ENCODE results near the gene MAFB. TPM values are rescaled to one million over a fixed set of nuclear protein-coding genes. Genes with fewer than 3 reads are reported as not detected.
"Not testable (repeated sequence)": the region's sequence is repeated elsewhere in the genome, so short reads cannot be mapped to it uniquely, and the experiment has no call there.

The MAFB gene
- not detected for total RNA-seq

DNA sequence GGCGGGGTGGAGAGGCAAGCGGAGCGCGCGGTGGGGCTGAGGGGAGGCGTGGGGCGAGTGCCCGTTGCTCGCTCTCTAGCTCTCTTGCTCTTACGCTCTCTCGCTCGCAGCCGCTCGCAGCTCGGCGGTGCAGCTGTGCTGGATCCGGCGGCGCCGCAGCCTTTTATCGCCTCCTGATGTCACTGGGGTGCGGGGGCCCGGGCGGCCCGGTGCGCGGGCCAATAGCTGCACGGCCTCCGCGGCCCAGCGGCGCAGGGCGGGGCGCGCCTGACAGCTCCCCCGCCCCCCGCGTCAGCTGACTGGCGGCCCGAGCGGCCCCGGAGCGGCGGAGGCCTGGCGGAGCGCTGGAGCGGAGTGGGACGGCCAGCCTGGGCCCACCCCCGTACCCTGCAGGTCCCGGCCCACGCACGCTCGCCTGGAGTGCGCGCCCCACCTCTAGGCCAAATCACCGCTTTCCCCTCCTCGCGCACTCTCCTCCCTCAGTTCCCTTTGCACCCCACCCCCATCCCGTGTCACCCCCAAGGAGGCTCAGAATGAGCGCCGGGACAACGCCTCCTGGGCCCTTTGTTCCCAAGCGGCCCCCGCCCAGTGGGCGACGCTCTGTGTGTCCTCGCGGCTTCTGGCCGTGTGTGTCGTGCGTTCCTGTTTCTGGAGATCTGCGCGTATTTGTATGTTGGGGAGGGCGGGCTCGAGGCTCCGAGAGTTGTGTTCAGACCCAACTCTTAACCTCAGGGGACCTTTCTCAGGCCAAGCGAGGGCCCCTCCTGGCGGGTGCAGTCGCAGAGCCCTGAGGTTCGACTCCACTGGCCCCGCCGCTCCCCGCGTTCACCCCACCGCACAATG lies at the start of gene MAFB:
TSS of gene MAFB (minus strand) at position 137 of the 843 bp plus-strand sequence. CDS start 386 bp downstream, outside the sequence.
- peaks cover 48% of the 10 kb centered on the region for H3K27me3 Mint-ChIP-seq
- no peaks in the 10 kb centered on the region for H3K4me1 Mint-ChIP-seq
- H3K4me3 Mint-ChIP-seq: peak within 1 kb of the TSS; percentile 70
- no peaks in the 10 kb centered on the region for H3K9me3 Mint-ChIP-seq
- no peaks in the 10 kb centered on the region for H3K36me3 Mint-ChIP-seq (ENCODE audit: low read depth)
- peak; percentile 51 for ATAC-seq (replicated peaks)
- H3K27ac Mint-ChIP-seq: no peak within 1 kb of the TSS

DNA sequence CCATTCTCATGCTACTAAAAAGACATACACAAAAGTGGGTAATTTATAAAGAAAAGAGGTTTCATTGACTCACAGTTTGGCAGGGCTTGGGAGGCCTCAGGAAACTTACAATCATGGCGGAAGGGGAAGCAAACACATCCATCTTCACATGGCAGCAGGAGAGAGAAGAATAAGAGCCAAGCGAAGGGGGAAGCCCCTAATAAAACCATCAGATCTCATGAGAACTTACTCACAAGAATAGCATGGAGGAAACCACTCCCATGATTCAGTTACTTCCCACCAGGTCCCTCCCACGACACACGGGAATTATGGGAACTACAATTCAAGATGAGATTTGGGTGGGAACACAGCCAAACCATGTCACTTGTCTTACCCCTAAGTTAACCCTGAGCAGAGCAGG lies 47.4 kb upstream of the MAFB start:
- ATAC-seq (replicated peaks); H3K36me3 Mint-ChIP-seq (ENCODE audit: low read depth); H3K4me1 Mint-ChIP-seq; H3K4me3 Mint-ChIP-seq; H3K27ac Mint-ChIP-seq; H3K9me3 Mint-ChIP-seq: not testable (repeated sequence)
- peaks cover 20% of the 10 kb centered on the region for H3K27me3 Mint-ChIP-seq

- no peak overlapping the region for H3K27ac Mint-ChIP-seq
- no peaks in the 10 kb centered on the region for H3K4me1 Mint-ChIP-seq
- H3K27me3 Mint-ChIP-seq: peaks cover 15% of the 10 kb centered on the region
- H3K9me3 Mint-ChIP-seq: no peaks in the 10 kb centered on the region
- ATAC-seq (replicated peaks): no peak
- H3K36me3 Mint-ChIP-seq (ENCODE audit: low read depth): no peaks in the 10 kb centered on the region
- no peak overlapping the region for H3K4me3 Mint-ChIP-seq
These were observed 40.0 kb upstream of the MAFB start for GRCh38 chr20:40728996-40729395.

GRCh38 chr20:40728470-40728869 lies 39.4 kb upstream of the MAFB start:
- Mint-ChIP-seq H3K4me1 (no peaks in the 10 kb centered on the region), H3K27ac (no peak overlapping the region), H3K27me3 (peaks cover 12% of the 10 kb centered on the region), H3K36me3 (ENCODE audit: low read depth) (no peaks in the 10 kb centered on the region), H3K9me3 (no peaks in the 10 kb centered on the region), H3K4me3 (no peak overlapping the region)
- no peak for ATAC-seq (replicated peaks)

DNA sequence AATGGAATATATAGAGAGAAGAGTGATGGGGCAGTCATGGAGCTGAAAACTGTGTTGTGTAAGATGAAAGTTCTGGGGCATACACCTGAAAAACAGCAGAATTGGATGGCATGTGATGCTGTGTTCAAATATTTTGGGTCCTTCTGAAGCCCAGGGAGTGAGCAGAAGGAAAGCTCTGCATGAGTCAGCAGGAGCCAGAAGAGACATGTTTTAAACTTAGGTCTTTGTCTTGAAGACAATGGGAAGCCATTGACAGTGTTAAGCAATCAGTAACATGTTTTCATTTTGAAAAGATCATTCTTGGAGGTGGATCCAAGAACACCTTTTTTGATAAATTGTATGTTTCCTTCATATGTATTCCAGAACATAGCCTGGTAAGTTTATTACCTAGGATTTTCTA lies 38.9 kb upstream of the MAFB start:
- Mint-ChIP-seq H3K9me3 (no peaks in the 10 kb centered on the region), H3K27me3 (peaks cover 10% of the 10 kb centered on the region), H3K4me3 (no peak overlapping the region), H3K4me1 (no peaks in the 10 kb centered on the region), H3K27ac (no peak overlapping the region), H3K36me3 (ENCODE audit: low read depth) (no peaks in the 10 kb centered on the region)
- no peak for ATAC-seq (replicated peaks)

DNA sequence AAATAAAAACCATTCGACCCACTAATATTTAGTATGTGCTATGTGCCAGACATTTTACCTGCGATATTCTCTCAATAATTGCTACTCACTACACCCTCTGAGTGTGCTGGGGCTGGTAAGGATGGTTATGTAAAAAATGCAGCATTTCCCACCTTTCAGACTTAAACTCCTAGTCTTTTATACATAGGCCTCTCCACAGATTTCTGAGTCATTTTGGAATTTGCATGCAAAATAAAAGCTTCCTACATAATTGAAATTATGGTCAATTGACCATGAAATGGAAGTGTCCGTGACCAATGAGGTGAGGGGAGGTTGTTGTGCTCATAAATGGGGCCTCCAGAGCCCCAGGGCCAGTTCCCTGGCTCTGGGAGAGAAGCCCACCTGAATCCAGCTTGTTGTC lies 37.7 kb upstream of the MAFB start:
- no peak overlapping the region for H3K27ac Mint-ChIP-seq
- peaks cover 10% of the 10 kb centered on the region for H3K27me3 Mint-ChIP-seq
- no peaks in the 10 kb centered on the region for H3K36me3 Mint-ChIP-seq (ENCODE audit: low read depth)
- ATAC-seq (replicated peaks): no peak
- H3K4me3 Mint-ChIP-seq: no peak overlapping the region
- H3K4me1 Mint-ChIP-seq: no peaks in the 10 kb centered on the region
- H3K9me3 Mint-ChIP-seq: no peaks in the 10 kb centered on the region

DNA sequence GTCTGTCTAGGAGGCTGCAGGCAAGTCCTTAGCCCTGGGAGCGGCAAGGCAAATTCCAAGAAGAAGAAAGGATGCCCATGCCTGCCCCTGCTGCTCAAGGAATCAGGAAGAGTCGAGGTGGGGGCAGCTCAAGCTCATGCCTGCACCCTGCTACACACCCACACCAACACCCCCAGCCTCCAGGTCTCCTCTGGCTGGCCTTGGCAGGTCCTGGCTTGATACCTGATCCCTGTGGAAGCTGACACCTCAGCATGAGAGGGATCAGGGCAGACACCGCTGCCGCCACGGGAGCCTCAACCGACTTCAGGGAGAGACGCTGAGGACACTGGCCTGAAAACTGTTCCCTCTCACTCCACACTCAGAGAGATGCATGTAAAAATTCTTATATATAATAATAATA lies 35.5 kb upstream of the MAFB start:
- H3K27me3 Mint-ChIP-seq: peaks cover 7% of the 10 kb centered on the region
- no peaks in the 10 kb centered on the region for H3K9me3 Mint-ChIP-seq
- no peak for ATAC-seq (replicated peaks)
- no peaks in the 10 kb centered on the region for H3K4me1 Mint-ChIP-seq
- H3K27ac Mint-ChIP-seq: no peak overlapping the region
- no peaks in the 10 kb centered on the region for H3K36me3 Mint-ChIP-seq (ENCODE audit: low read depth)
- no peak overlapping the region for H3K4me3 Mint-ChIP-seq

- H3K9me3 Mint-ChIP-seq: no peaks in the 10 kb centered on the region
- H3K27ac Mint-ChIP-seq: no peak overlapping the region
- no peaks in the 10 kb centered on the region for H3K4me1 Mint-ChIP-seq
- H3K4me3 Mint-ChIP-seq: no peak overlapping the region
- H3K36me3 Mint-ChIP-seq (ENCODE audit: low read depth): no peaks in the 10 kb centered on the region
- ATAC-seq (replicated peaks): no peak
- peaks cover 12% of the 10 kb centered on the region for H3K27me3 Mint-ChIP-seq
These were observed 31.8 kb upstream of the MAFB start for GRCh38 chr20:40720826-40721225.

DNA sequence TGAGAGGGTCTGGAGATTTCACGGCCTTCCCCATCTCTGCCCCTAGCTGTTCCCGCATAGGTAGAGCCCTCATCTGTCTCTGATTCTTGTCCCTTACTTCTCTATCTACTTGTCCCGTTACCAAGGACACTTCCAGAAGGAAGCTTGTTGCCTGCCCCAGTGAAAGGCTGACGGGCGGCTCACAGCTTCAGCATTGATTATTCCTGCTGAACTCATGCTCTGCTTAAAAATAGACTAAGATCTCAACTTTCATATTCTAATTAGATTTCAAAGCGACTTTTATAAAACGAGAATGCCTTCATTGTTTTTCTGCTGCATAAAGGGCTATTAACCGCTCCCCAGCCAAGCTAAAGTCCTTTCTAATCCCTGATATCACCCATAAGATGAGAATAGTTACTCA lies 31.1 kb upstream of the MAFB start:
- no peaks in the 10 kb centered on the region for H3K4me1 Mint-ChIP-seq
- ATAC-seq (replicated peaks): no peak
- peaks cover 12% of the 10 kb centered on the region for H3K27me3 Mint-ChIP-seq
- H3K36me3 Mint-ChIP-seq (ENCODE audit: low read depth): no peaks in the 10 kb centered on the region
- H3K4me3 Mint-ChIP-seq: no peak overlapping the region
- no peak overlapping the region for H3K27ac Mint-ChIP-seq
- H3K9me3 Mint-ChIP-seq: no peaks in the 10 kb centered on the region

- Mint-ChIP-seq H3K36me3 (ENCODE audit: low read depth) (no peaks in the 10 kb centered on the region), H3K27ac (no peak overlapping the region), H3K4me1 (no peaks in the 10 kb centered on the region), H3K4me3 (no peak overlapping the region), H3K9me3 (no peaks in the 10 kb centered on the region), H3K27me3 (peaks cover 12% of the 10 kb centered on the region)
- ATAC-seq (replicated peaks): no peak
These were observed 30.1 kb upstream of the MAFB start for GRCh38 chr20:40718982-40719729.

GRCh38 chr20:40718214-40718977 lies 29.4 kb upstream of the MAFB start:
- ATAC-seq (replicated peaks): no peak
- H3K27ac Mint-ChIP-seq: no peak overlapping the region
- no peaks in the 10 kb centered on the region for H3K4me1 Mint-ChIP-seq
- peaks cover 9% of the 10 kb centered on the region for H3K27me3 Mint-ChIP-seq
- H3K4me3 Mint-ChIP-seq: no peak overlapping the region
- H3K36me3 Mint-ChIP-seq (ENCODE audit: low read depth): no peaks in the 10 kb centered on the region
- H3K9me3 Mint-ChIP-seq: no peaks in the 10 kb centered on the region

DNA sequence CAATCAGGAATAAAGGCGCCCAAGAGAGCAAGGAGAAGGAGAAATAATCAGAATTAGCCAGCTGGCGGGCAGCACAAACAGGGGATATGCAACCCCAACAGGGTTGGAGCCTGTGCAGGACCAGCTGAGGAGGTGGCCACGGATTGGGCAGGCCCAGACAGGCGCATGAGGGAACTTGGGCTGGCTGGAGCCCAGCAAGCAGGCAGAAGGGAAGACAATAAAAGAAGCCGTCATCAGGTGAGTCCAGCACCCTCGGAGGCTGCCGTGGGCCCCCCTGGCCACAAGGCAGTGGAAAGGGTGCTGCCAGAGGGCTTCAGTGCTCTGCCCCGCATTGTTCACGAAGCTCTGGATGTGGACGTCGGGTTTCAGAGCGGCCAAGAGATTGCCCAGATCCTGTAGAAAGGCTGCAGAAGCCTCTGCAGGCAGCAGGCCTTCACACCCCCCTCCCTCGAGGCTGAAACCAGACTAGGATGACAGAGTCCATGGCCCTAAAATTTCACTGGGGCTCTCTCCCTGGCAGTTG lies 28.4 kb upstream of the MAFB start:
- Mint-ChIP-seq H3K27me3 (peaks cover 9% of the 10 kb centered on the region), H3K36me3 (ENCODE audit: low read depth) (no peaks in the 10 kb centered on the region), H3K4me3 (no peak overlapping the region), H3K9me3 (no peaks in the 10 kb centered on the region), H3K27ac (no peak overlapping the region), H3K4me1 (no peaks in the 10 kb centered on the region)
- no peak for ATAC-seq (replicated peaks)

- no peaks in the 10 kb centered on the region for H3K4me1 Mint-ChIP-seq
- no peaks in the 10 kb centered on the region for H3K9me3 Mint-ChIP-seq
- no peak overlapping the region for H3K27ac Mint-ChIP-seq
- H3K4me3 Mint-ChIP-seq: no peak overlapping the region
- peaks cover 17% of the 10 kb centered on the region for H3K27me3 Mint-ChIP-seq
- no peaks in the 10 kb centered on the region for H3K36me3 Mint-ChIP-seq (ENCODE audit: low read depth)
- no peak for ATAC-seq (replicated peaks)
These were observed 26.5 kb upstream of the MAFB start for GRCh38 chr20:40715491-40715890.

DNA sequence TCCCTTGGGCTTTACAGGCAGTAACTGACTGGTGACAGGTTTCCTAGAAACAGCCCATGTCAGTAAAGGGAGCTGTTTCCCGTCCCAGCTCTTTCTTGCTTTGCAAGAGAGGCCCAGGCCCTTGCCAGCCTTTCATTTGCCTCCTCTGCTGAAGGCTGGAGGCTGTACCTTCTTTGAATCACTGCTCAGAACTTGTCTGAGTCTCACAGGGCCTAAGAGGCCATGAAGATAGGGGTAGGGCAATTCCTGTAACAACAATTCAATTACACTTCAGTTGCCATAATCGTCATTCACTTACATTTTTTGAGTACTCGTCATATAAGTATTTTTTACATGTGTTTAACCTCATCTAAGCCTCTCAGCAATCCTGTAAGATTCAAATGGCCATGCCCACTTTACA lies 25.9 kb upstream of the MAFB start:
- Mint-ChIP-seq H3K9me3 (no peaks in the 10 kb centered on the region), H3K36me3 (ENCODE audit: low read depth) (no peaks in the 10 kb centered on the region), H3K4me3 (no peak overlapping the region), H3K27me3 (peaks cover 22% of the 10 kb centered on the region), H3K27ac (no peak overlapping the region), H3K4me1 (no peaks in the 10 kb centered on the region)
- ATAC-seq (replicated peaks): no peak
